Iris pigment epithelial cell (primary cell): ENCODE data around the gene NPIPB8.
"Not testable (repeated sequence)": the region's sequence is repeated elsewhere in the genome, so short reads cannot be mapped to it uniquely, and the experiment has no call there.

ENCODE experiments used
- DNase-seq: peaks from one replicate; pipeline ENCODE4 v3.0.0-alpha.2; 2011; ENCODE audit warnings: low read depth

The NPIPB8 gene

DNA sequence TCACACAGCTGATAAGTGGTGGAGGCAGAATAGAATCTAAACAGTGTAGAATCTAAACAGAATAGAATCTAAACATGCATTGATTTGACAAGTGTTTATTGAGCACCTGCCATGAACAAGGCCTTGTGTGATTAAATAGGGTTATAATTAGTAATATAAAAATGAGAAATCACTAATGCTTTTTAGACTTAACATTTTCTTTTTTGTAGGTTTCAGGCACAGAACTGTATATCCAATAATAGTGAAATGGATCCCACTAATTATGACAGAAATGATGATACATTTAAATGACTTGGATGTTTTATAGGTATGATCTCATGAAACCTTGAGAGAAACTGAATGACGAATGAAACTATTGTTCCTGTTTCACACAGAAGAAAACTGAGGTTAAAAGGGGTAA lies at the start of gene NPIPB8:
NPIPB8 (plus strand) TSS at position 301 of the 400 bp plus-strand sequence. CDS start 296 bp downstream, outside the sequence.
- DNase-seq = not testable (repeated sequence)

DNA sequence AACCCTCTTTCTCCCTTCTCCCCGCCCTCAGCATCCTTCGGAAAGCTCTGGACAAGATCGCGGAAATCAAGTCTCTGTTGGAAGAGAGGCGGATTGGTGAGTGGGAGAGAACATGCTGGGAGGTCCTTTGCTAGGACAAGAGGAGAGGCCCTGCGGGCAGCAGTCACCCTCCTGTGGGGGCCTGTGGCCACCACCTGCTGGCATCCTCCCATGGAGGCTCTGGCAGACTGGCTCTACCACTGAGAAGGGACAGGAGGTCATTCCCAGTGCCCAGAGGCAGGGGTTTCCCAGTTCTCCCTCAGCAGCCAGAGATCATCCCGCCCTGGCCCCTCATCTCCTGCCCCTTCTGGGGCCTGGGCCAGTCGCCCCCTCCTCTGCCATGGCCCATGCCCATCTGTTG lies 48.8 kb upstream of the NPIPB8 start:
- no peak for DNase-seq

- DNase-seq = no peak
Observed at GRCh38 chr16:28589930-28590329, 47.9 kb upstream of the NPIPB8 start.

GRCh38 chr16:28590384-28591340 lies 47.2 kb upstream of the NPIPB8 start:
- DNase-seq = no peak

GRCh38 chr16:28591355-28591754 lies 46.5 kb upstream of the NPIPB8 start:
- no peak for DNase-seq

DNA sequence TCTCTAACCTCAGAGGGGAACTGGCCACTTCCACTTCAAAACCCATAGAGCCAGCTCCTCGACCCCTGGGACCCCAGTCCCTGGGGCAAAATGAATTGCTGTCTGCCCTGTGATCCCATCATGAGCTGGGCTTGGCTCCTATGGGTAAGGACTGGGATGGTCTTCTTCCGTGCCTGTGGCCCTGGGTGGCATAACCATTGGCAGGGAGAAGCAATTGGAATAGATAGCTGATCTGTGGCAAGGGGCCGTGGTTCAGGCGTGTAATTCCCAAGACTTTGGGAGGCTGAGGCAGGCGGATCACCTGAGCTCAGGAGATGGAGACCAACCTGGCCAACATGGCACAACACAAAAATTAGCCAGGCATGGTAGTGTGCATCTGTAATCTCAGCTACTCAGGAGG lies 45.4 kb upstream of the NPIPB8 start:
- DNase-seq = no peak

DNA sequence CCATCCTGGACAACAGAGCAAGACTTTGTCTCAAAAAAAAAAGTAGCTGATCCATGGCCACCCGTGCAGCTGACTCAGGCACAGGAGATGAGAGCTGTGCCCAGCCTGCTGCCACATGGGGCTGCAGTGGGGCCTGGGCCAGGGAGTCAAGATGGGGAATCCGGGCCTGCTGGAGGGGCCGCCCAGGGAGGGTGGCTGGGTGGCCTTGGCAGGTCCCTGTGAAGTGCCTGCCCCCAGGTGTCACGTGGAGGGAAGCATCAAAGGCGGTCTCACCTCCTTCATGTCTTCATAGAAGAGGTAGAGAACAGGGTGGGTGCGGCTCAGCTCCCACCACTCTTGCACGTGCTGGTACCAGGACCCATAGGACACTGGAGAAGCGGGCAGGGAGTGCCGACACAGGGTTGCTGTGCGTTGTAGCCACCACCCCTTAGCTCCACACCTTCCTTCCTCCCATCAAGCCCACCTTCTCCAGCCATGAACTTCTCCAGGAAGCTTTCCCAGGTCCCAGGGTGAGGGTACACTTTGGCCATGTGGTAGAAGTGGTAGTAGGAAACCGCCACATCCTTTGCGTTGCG lies 44.8 kb upstream of the NPIPB8 start:
- DNase-seq = no peak

- not testable (repeated sequence) for DNase-seq
Observed at GRCh38 chr16:28595451-28595850, 42.4 kb upstream of the NPIPB8 start.

DNA sequence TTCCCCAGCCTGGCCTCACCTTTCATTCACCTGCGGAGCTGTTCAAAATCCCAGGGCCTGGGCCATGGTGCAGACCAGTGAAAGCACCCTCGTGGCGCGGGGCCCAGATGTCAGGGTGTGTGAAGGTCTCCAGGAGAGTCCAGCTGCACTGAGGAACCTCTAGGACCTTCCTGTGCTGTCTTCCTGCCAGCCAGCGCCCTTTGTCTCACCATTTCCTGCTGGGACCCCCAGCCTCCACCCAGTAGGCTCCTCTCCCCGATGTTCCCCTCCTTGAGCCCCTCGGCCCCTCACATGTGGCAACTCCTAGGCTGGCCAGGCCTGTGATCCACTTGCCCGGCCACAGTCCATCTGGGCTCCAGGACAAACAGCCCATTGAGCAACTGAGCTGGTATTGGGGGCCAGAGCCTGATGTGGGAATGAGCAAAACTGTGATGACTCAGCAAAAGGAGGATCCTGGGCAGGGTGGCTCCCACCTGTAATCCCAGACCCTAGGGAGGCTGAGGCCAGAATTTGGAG lies 41.7 kb upstream of the NPIPB8 start:
- DNase-seq = no peak

GRCh38 chr16:28596840-28597691 lies 40.8 kb upstream of the NPIPB8 start, which contains the start of gene SULT1A2:
Gene SULT1A2, minus strand, starts transcription at chr16:28597050. Its CDS starts 1,120 bp downstream, at chr16:28595930.
- DNase-seq = no peak

- no peak for DNase-seq
Observed at GRCh38 chr16:28597692-28598261, 40.1 kb upstream of the NPIPB8 start.

DNA sequence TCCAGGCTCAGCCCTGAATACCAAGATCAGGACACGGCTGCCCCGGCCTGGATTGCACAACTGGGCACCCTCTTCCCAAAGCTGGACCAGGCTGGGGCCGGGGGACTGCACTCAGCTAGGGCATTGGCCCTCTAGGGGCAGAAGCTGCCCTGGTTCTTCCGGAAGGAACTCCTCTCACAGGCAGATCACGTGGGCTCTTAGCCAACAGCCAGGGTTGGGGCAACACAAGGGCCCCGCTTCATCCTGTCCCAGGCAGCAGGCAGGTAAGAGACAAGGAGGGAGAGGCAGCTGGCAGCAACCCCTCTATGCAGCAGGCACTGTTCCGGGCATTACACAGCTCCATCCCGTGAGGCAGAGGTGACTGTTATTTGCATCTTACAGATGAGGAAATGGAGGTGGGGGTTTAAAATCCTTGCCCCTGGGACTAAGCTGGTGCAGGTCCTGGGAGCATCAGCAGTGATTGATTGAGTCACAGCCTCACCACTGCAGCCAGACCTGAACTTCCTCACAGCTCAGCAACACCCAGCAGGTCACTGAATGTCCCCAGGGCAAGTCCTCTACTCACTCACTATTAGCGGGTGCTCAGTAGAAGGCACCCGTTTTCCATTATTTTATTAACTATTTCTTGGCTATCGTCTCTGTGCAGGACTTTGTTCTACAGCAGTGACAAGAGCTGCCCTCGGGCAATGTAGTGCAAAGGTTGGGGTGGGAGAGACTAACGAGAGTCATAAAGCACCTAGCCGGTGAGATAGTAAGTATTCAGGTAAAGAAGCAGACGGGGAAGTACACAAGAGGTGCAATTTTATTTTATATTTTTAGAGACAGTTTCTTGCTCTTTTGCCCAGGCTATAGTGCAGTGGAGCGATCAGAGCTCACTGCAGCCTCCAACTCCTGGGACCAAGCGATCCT lies 38.2 kb upstream of the NPIPB8 start:
- DNase-seq = not testable (repeated sequence)

GRCh38 chr16:28600965-28601364 lies 36.9 kb upstream of the NPIPB8 start:
- not testable (repeated sequence) for DNase-seq

- not testable (repeated sequence) for DNase-seq
Observed at GRCh38 chr16:28601589-28601988, 36.3 kb upstream of the NPIPB8 start.

- DNase-seq = not testable (repeated sequence)
Observed at GRCh38 chr16:28602062-28602461, 35.8 kb upstream of the NPIPB8 start.

DNA sequence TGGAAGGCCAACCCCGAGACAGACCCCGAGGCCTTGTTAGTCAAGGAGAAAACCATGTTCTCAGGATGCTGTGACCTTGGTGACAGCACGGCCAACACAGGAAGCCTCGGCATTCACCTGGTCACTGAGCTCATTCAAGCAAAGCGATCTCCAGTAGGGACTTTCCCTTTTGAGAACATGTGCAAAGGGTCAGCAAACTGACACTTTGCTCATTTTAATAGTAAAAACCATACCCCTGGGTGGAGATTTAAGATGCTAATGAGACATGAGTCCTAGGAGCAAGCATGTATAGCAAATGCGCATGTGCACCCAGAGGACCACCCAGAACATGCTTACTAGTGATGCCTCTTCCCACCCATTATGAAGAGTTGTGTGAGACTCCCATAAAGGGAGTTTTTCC lies 35.3 kb upstream of the NPIPB8 start:
- no peak for DNase-seq

- no peak for DNase-seq
Observed at GRCh38 chr16:28603381-28604185, 34.3 kb upstream of the NPIPB8 start.

DNA sequence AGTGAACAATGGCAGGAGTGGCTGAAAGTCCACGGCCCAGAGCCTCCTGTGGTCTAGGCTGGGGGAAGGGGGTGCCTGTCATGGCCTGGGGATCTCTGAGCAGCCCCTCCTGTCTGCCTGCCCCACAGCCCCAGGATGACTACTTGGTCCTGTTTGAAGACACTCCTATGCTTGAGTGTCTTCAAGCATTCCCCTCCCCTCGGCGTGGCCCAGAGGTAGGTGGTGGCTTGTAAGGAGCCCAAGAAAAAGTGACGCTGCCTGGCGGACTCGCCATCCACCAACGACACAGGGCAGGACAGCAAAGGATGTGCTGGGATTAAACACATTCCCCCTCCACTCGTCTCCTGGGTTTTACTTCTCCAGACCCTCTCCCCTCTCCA lies 33.7 kb upstream of the NPIPB8 start:
- no peak for DNase-seq

- no peak for DNase-seq
Observed at GRCh38 chr16:28606291-28607115, 31.4 kb upstream of the NPIPB8 start.
